ENCODE results near the gene SETD1B.
"Not testable (repeated sequence)": the region's sequence is repeated elsewhere in the genome, so short reads cannot be mapped to it uniquely, and the experiment has no call there.

SETD1B gene

GRCh38 chr12:121781484-121781997 lies 22.3 kb upstream of the SETD1B start:
- DNase-seq, result no peak

GRCh38 chr12:121781998-121782979 lies 21.5 kb upstream of the SETD1B start:
- DNase-seq, result peak; percentile 71

- no peak for DNase-seq
Measured at GRCh38 chr12:121783766-121784165, 20.0 kb upstream of the SETD1B start.

- no peak for DNase-seq
Measured at GRCh38 chr12:121784460-121784859, 19.3 kb upstream of the SETD1B start.

GRCh38 chr12:121786440-121786825 lies 17.4 kb upstream of the SETD1B start:
- DNase-seq, result peak; percentile 51

- DNase-seq, result peak; percentile 51
Measured at GRCh38 chr12:121787063-121788025, 16.5 kb upstream of the SETD1B start.

GRCh38 chr12:121788176-121788818 lies 15.5 kb upstream of the SETD1B start:
- no peak for DNase-seq

- peak; percentile 43 for DNase-seq
Measured at GRCh38 chr12:121789233-121789781, 14.5 kb upstream of the SETD1B start.

GRCh38 chr12:121789800-121790728 lies 13.7 kb upstream of the SETD1B start:
- peak; percentile 93 for DNase-seq

- not testable (repeated sequence) for DNase-seq
Measured at GRCh38 chr12:121790785-121791184, 13.0 kb upstream of the SETD1B start.

GRCh38 chr12:121791671-121792551 lies 11.9 kb upstream of the SETD1B start:
- peak; percentile 40 for DNase-seq

- DNase-seq, result peak; percentile 66
Measured at GRCh38 chr12:121792607-121793439, 11.0 kb upstream of the SETD1B start.

GRCh38 chr12:121793440-121793837 lies 10.4 kb upstream of the SETD1B start, which contains the start of gene RHOF:
RHOF (minus strand) TSS chr12:121793688; CDS start chr12:121793633, 55 bp downstream.
- peak; percentile 72 for DNase-seq

- peak; percentile 96 for DNase-seq
Measured at GRCh38 chr12:121793838-121794533, 9.8 kb upstream of the SETD1B start.

GRCh38 chr12:121794534-121795033 lies 9.2 kb upstream of the SETD1B start:
- no peak for DNase-seq

GRCh38 chr12:121795034-121795968 lies 8.5 kb upstream of the SETD1B start:
- DNase-seq, result peak; percentile 86

Measured in activated naive CD4-positive, alpha-beta T cell treated with Interleukin-2 at 50 U/mL for 16 hours (primary cell).